Common myeloid progenitor, CD34-positive (primary cell): ENCODE measurements around the gene RAG1.
A peak's percentile ranks its signal among the peaks of the same experiment; 100 is the strongest.
"Not testable (repeated sequence)": the region's sequence is repeated elsewhere in the genome, so short reads cannot be mapped to it uniquely, and the experiment has no call there.

Experiments used
- CTCF ChIA-PET: fragments of 350-600 bp; sonication (Branson Sonifier 250); formaldehyde crosslinking; loops from one replicate; lab custom pipeline; 2021; ENCODE audit warnings: antibody characterized with exemption; lab: Charles Lee
- POLR2A ChIA-PET: fragments of 350-600 bp; sonication (Branson Sonifier 250); formaldehyde crosslinking; loops from one replicate; lab custom pipeline; 2021; ENCODE audit warnings: antibody characterized with exemption; lab: Charles Lee
- DNase-seq, 3 donors: peaks; one replicate each; pipeline versions ENCODE4 v3.0.0 to v3.0.0-alpha.2; 2013
- H3K27ac ChIP-seq, 2 experiments: 1 replicate in 1 of 2; 2 replicates in 1 of 2; pipeline ENCODE4 v1.7.0; 2013; ENCODE audit warnings: inconsistent platforms in 2 of 2, low read length in 2 of 2, mild to moderate bottlenecking in 2 of 2, low read depth in 1 of 2, moderate library complexity in 1 of 2; ENCODE audit not compliant: severe bottlenecking in 2 of 2, insufficient read depth in 1 of 2, poor library complexity in 1 of 2
- H3K27me3 ChIP-seq, 5 experiments: replicated peaks in 2 of 5; 1 replicate in 3 of 5; 2 replicates in 2 of 5; pipeline versions ENCODE4 v1.6.1 to v1.7.0; 2013; ENCODE audit warnings: low read length in 4 of 5, mild to moderate bottlenecking in 2 of 5, moderate library complexity in 2 of 5, inconsistent platforms in 1 of 5; ENCODE audit not compliant: insufficient read depth in 5 of 5, control insufficient read depth in 4 of 5
- H3K36me3 ChIP-seq, 4 experiments: 1 replicate in 2 of 4; 2 replicates in 2 of 4; pipeline versions ENCODE4 v1.6.1 to v1.7.0; 2013; ENCODE audit warnings: low read length in 3 of 4, control low read depth in 1 of 4, mild to moderate bottlenecking in 1 of 4; ENCODE audit not compliant: control insufficient read depth in 4 of 4, insufficient read depth in 4 of 4
- H3K4me1 ChIP-seq, 4 experiments: 1 replicate in 3 of 4; 2 replicates in 1 of 4; pipeline versions ENCODE4 v1.6.1 to v1.7.1; 2013; ENCODE audit warnings: low read length in 3 of 4, mild to moderate bottlenecking in 3 of 4, control low read depth in 1 of 4, inconsistent platforms in 1 of 4, moderate library complexity in 1 of 4; ENCODE audit not compliant: control insufficient read depth in 4 of 4, insufficient read depth in 4 of 4; ENCODE audit errors: control extremely low read depth in 1 of 4
- H3K4me3 ChIP-seq, 7 experiments: 1 replicate in 4 of 7; 2 replicates in 3 of 7; pipeline versions ENCODE4 v1.5.1 to v1.7.0; 2013; ENCODE audit warnings: mild to moderate bottlenecking in 7 of 7, low read length in 6 of 7, moderate library complexity in 6 of 7, inconsistent platforms in 2 of 7, low read depth in 2 of 7, control low read depth in 1 of 7; ENCODE audit not compliant: insufficient read depth in 4 of 7, control insufficient read depth in 1 of 7; ENCODE audit errors: extremely low read depth in 1 of 7
- H3K9me3 ChIP-seq, 5 experiments: 1 replicate in 4 of 5; 2 replicates in 1 of 5; pipeline versions ENCODE4 v1.6.1 to v1.7.1; 2013; ENCODE audit warnings: low read length in 4 of 5, mild to moderate bottlenecking in 2 of 5, inconsistent platforms in 1 of 5, low read depth in 1 of 5, moderate library complexity in 1 of 5; ENCODE audit not compliant: control insufficient read depth in 4 of 5, insufficient read depth in 2 of 5; ENCODE audit errors: control extremely low read depth in 1 of 5
- WGBS: methylation state at CpG from one replicate; pipeline ENCODE4 v1.1.5; 2013; ENCODE audit not compliant: insufficient coverage; 5-methylcytosine and 5-hydroxymethylcytosine counted together

RAG1 gene

DNA sequence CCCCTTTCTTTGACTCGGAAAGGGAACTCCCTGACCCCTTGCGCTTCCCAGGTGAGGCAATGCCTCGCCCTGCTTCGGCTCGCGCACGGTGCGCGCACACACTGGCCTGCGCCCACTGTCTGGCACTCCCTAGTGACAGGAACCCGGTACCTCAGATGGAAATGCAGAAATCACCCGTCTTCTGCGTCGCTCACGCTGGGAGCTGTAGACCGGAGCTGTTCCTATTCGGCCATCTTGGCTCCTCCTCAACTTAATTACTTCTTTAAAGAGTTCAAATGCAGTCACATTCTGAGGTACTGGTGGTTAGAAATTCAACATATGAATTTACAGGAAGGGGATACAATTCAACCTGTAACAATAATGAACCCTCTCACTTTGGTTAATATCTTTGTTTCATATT lies 10.4 kb upstream of the RAG1 start:
- H3K4me3 ChIP-seq, DNase-seq, CTCF ChIA-PET, POLR2A ChIA-PET, H3K9me3 ChIP-seq, H3K27me3 ChIP-seq, H3K4me1 ChIP-seq, H3K27ac ChIP-seq, H3K36me3 ChIP-seq: not testable (repeated sequence)
- whole genome bisulfite sequencing: no CpG with 5 or more reads among the region's 17 CpGs

DNA sequence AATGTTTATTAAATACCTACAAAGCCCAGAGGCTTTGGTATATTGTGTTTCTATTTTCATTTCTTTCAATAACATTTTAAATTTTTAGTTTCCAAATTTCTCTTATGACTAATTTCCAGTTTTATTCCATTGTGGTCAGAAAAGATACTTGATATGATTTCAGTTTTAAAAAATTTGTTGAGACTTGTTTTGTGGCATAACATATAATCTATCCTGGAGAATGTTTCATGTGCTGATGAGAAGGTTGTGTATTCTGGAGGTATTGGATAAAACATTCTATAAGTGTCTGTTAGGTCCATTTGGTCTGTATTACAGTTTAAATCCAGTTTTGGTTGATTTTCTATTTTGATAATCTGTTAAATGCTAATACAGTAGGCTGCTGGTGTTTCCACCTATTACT lies 9.8 kb upstream of the RAG1 start:
- Histone ChIP-seq H3K4me3 (no peak overlapping the region), H3K27ac (no peak overlapping the region), H3K36me3 (no peaks in the 10 kb centered on the region), H3K27me3 (no peaks in the 10 kb centered on the region), H3K4me1 (no peaks in the 10 kb centered on the region), H3K9me3 (peaks cover 0 to 3% (median 0%) of the 10 kb centered on the region in 5 experiments)
- ChIA-PET CTCF (no interaction called here), POLR2A (no interaction called here)
- DNase-seq: no peak

DNA sequence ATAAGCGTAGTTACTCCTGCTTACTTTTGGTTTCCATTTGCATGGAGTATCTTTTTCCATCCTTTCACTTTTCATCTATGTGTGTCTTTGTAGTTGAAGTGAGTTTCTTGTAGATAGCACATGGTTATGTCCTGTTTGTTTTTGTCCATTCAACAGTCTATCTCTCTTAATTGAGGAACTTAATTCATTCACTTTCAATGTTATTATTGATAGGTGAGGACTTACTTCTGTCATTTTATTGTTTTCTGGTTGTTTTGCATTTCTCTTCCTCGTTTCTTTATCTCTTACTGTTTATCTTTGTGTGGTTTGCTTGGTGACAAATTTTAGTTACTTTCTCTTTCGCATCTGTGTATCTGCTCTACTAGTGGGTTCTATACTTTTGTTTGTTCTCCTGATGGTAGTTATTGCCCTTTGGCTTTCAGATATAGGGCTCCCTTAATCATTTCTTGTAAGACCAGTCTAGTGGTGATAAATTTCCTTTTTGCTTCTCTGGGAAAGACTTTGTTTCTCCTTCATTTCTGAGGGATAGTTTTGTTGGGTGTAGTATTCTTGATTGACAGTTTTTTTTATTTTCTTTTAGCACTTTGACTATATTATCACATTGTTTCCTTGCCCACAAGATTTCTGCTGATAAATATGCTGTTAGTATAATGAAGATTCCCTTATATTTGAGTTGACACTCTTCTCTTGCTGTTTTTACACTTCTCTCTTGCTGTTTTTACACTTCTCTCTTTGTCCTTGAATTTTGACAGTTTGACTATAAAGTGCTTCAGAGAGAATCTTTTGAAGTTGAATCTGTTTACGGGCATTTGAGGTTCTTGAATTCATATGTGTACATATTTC lies 9.0 kb upstream of the RAG1 start:
- ChIA-PET CTCF (no interaction called here), POLR2A (no interaction called here)
- peaks cover 0 to 3% (median 0%) of the 10 kb centered on the region in 5 experiments for H3K9me3 ChIP-seq
- WGBS: no CpG with 5 or more reads among the region's 4 CpGs
- H3K4me1 ChIP-seq: no peaks in the 10 kb centered on the region
- DNase-seq: peak in 1 of 3 donors; percentile 20
- no peak overlapping the region for H3K27ac ChIP-seq
- no peak overlapping the region for H3K4me3 ChIP-seq
- no peaks in the 10 kb centered on the region for H3K27me3 ChIP-seq
- no peaks in the 10 kb centered on the region for H3K36me3 ChIP-seq

- Histone ChIP-seq H3K9me3 (no peaks in the 10 kb centered on the region), H3K4me1 (peaks cover 0 to 11% (median 7%) of the 10 kb centered on the region in 4 experiments), H3K27me3 (no peaks in the 10 kb centered on the region), H3K27ac (no peak overlapping the region), H3K4me3 (peak overlapping the region in 6 of 7 experiments; percentile 40 to 76 (median 56)), H3K36me3 (no peaks in the 10 kb centered on the region)
- POLR2A ChIA-PET: interaction anchor here (0.9 kb wide), 1 partner anchor 59 kb away, joined by 3 read pairs; no protein-coding TSS in a partner anchor
- CTCF ChIA-PET: interaction anchor here (0.8 to 7.7 kb wide), 28 partner anchors 10 to 275 kb away, joined by 3 to 89 read pairs (median 4); partner anchors contain the start of gene TRAF6
- DNase-seq: peak; percentile 69 to 83 (median 78)
- 8% methylated on average over 11 of the region's 15 CpGs for WGBS
Measured at GRCh38 chr11:36564376-36565030, 3.3 kb upstream of the RAG1 start.

DNA sequence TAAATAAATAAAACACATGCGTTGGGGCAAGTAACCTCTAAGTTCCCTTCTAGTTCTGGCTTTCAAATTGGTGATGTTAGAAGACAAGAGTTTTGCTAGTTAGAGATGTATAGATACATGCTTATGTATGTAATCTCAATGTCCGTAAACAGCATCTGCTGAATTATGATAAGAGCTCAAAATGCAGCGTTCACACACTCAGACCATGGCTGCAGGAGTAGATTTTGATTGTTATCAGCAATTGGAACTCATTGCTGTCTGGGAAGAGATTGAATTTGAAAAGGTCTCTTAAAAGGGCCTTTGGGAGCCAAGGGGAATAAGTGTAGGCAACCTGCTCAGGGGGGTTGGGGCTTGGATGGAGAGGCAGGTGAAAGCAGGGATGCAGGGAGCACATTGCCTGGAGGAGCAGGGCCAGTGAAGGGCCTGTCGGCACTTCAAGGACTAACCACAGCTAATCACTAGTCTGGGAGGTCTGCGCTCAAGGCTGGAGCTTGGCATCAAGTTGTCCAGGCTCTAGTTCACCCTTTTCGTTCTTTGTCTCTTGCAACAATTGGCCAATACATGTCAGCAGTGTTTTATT lies 2.7 kb upstream of the RAG1 start:
- H3K4me3 ChIP-seq: peak overlapping the region in 6 of 7 experiments; percentile 40 to 76 (median 56)
- no peak overlapping the region for H3K27ac ChIP-seq
- POLR2A ChIA-PET: interaction anchor here (0.5 to 0.9 kb wide), 2 partner anchors 58 to 548 kb away, joined by 3 to 4 read pairs; no protein-coding TSS in a partner anchor
- no peaks in the 10 kb centered on the region for H3K27me3 ChIP-seq
- H3K36me3 ChIP-seq: no peaks in the 10 kb centered on the region
- peak; percentile 10 to 52 (median 30) for DNase-seq
- peaks cover 0 to 11% (median 7%) of the 10 kb centered on the region in 4 experiments for H3K4me1 ChIP-seq
- 68% methylated on average over 4 of the region's 6 CpGs for WGBS
- H3K9me3 ChIP-seq: no peaks in the 10 kb centered on the region
- CTCF ChIA-PET: interaction anchor here (0.9 to 7.7 kb wide), 22 partner anchors 10 to 273 kb away, joined by 3 to 89 read pairs (median 8); partner anchors contain the start of gene TRAF6

GRCh38 chr11:36566407-36567053 lies 1.3 kb upstream of the RAG1 start:
- DNase-seq: no peak
- Histone ChIP-seq H3K36me3 (no peaks in the 10 kb centered on the region), H3K27ac (no peak overlapping the region), H3K9me3 (no peaks in the 10 kb centered on the region), H3K27me3 (no peaks in the 10 kb centered on the region), H3K4me3 (no peak overlapping the region), H3K4me1 (peaks cover 0 to 11% (median 7%) of the 10 kb centered on the region in 4 experiments)
- 100% methylated on average over 3 of the region's 4 CpGs for WGBS
- ChIA-PET POLR2A (no interaction called here), CTCF (interaction anchor here (1.0 to 7.7 kb wide), 8 partner anchors 8 to 182 kb away, joined by 3 to 89 read pairs (median 28); no protein-coding TSS in a partner anchor)
